Mesenchymal stem cell (in vitro differentiated cells and primary cell): ENCODE data around the gene ENSA.
"Not testable (repeated sequence)": the region's sequence is repeated elsewhere in the genome, so short reads cannot be mapped to it uniquely, and the experiment has no call there.

ENCODE experiments used
- DNase-seq: peaks from one replicate; pipeline ENCODE4 v3.0.0-alpha.2; 2013
- H2AFZ ChIP-seq: one replicate; pipeline ENCODE4 v1.6.1; 2013; ENCODE audit warnings: low read depth, mild to moderate bottlenecking, control low read depth, inconsistent platforms, low read length, moderate library complexity
- H2AK5ac ChIP-seq: 2 replicates; pipeline ENCODE4 v1.6.1; 2013; ENCODE audit warnings: low read length, moderate library complexity, mild to moderate bottlenecking, inconsistent platforms; ENCODE audit not compliant: severe bottlenecking
- H2BK120ac ChIP-seq: one replicate; pipeline ENCODE4 v1.6.1; 2013; ENCODE audit warnings: low read depth, mild to moderate bottlenecking, inconsistent platforms, low read length, moderate library complexity
- H2BK12ac ChIP-seq, 2 experiments: one replicate each; pipeline ENCODE4 v1.6.1; 2013; ENCODE audit warnings: inconsistent platforms in 2 of 2, low read length in 2 of 2, mild to moderate bottlenecking in 2 of 2, moderate library complexity in 2 of 2, control low read depth in 1 of 2
- H2BK15ac ChIP-seq: one replicate; pipeline ENCODE4 v1.6.1; 2013; ENCODE audit warnings: mild to moderate bottlenecking, low read depth, inconsistent platforms; ENCODE audit not compliant: poor library complexity, severe bottlenecking
- H2BK5ac ChIP-seq: 2 replicates; pipeline ENCODE4 v1.6.1; 2013; ENCODE audit warnings: low read depth, mild to moderate bottlenecking, low read length, control low read depth, inconsistent platforms; ENCODE audit not compliant: poor library complexity, severe bottlenecking
- H3K14ac ChIP-seq, 2 experiments: one replicate each; pipeline ENCODE4 v1.6.1; 2013; ENCODE audit warnings: inconsistent platforms in 2 of 2, low read length in 2 of 2, control low read depth in 1 of 2, mild to moderate bottlenecking in 1 of 2, moderate library complexity in 1 of 2
- H3K18ac ChIP-seq, 2 experiments: one replicate each; pipeline ENCODE4 v1.6.1; 2013; ENCODE audit warnings: inconsistent platforms in 2 of 2, low read length in 2 of 2, control low read depth in 1 of 2, low read depth in 1 of 2, mild to moderate bottlenecking in 1 of 2
- H3K23ac ChIP-seq, 2 experiments: one replicate each; pipeline ENCODE4 v1.6.1; 2013; ENCODE audit warnings: inconsistent platforms in 2 of 2, low read length in 2 of 2, mild to moderate bottlenecking in 2 of 2, moderate library complexity in 2 of 2, control low read depth in 1 of 2
- H3K27ac ChIP-seq: 2 replicates; pipeline ENCODE4 v1.5.1; 2013; ENCODE audit warnings: mild to moderate bottlenecking, moderate library complexity, low read length, control low read depth, inconsistent platforms; ENCODE audit not compliant: poor library complexity, severe bottlenecking
- H3K27me3 ChIP-seq, 2 experiments: 2 replicates each; pipeline versions ENCODE4 v1.6.1 to v1.7.0; 2013; ENCODE audit warnings: low read length in 2 of 2, mild to moderate bottlenecking in 2 of 2, moderate library complexity in 2 of 2, control low read depth in 1 of 2, inconsistent platforms in 1 of 2; ENCODE audit not compliant: control insufficient read depth in 1 of 2, insufficient read depth in 1 of 2
- H3K36me3 ChIP-seq, 2 experiments: 2 replicates each; pipeline versions ENCODE4 v1.6.1 to v1.7.0; 2013; ENCODE audit warnings: low read length in 2 of 2, control low read depth in 1 of 2, inconsistent platforms in 1 of 2, low read depth in 1 of 2, mild to moderate bottlenecking in 1 of 2; ENCODE audit not compliant: insufficient read depth in 2 of 2, control insufficient read depth in 1 of 2
- H3K4ac ChIP-seq, 2 experiments: one replicate each; pipeline ENCODE4 v1.6.1; 2013; ENCODE audit warnings: inconsistent platforms in 2 of 2, low read length in 2 of 2, mild to moderate bottlenecking in 2 of 2, moderate library complexity in 2 of 2, control low read depth in 1 of 2, low read depth in 1 of 2
- H3K4me1 ChIP-seq: 2 replicates; pipeline ENCODE4 v1.6.1; 2013; ENCODE audit warnings: low read depth, low read length, control low read depth; ENCODE audit not compliant: control insufficient read depth, insufficient read depth
- H3K4me2 ChIP-seq: 2 replicates; pipeline ENCODE4 v1.6.1; 2013; ENCODE audit warnings: low read length, mild to moderate bottlenecking, inconsistent platforms; ENCODE audit not compliant: poor library complexity, severe bottlenecking
- H3K4me3 ChIP-seq, 2 experiments: 2 replicates each; pipeline versions ENCODE4 v1.5.1 to v1.7.0; 2013; ENCODE audit warnings: low read length in 2 of 2, mild to moderate bottlenecking in 2 of 2, control low read depth in 1 of 2, low read depth in 1 of 2; ENCODE audit not compliant: insufficient read depth in 1 of 2
- H3K79me1 ChIP-seq: replicated peaks from 2 replicates; pipeline ENCODE4 v1.6.1; 2013; ENCODE audit warnings: mild to moderate bottlenecking, control low read depth, low read length, inconsistent platforms; ENCODE audit not compliant: poor library complexity, severe bottlenecking
- H3K9ac ChIP-seq: 2 replicates; pipeline ENCODE4 v1.7.0; 2013; ENCODE audit warnings: mild to moderate bottlenecking, low read length, moderate library complexity
- H3K9me3 ChIP-seq: 2 replicates; pipeline ENCODE4 v1.7.0; 2013; ENCODE audit warnings: mild to moderate bottlenecking, low read length; ENCODE audit not compliant: control insufficient read depth
- H4K8ac ChIP-seq: one replicate; pipeline ENCODE4 v1.6.1; 2013; ENCODE audit warnings: inconsistent platforms, mild to moderate bottlenecking, low read length, moderate library complexity
- H4K91ac ChIP-seq: one replicate; pipeline ENCODE4 v1.6.1; 2013; ENCODE audit warnings: mild to moderate bottlenecking, low read length, inconsistent platforms
- WGBS: methylation state at CpG from one replicate; pipeline ENCODE4 v1.1.7; 2013; ENCODE audit warnings: mixed read lengths; 5-methylcytosine and 5-hydroxymethylcytosine counted together

Gene ENSA

GRCh38 chr1:150662811-150663210, 33.4 kb upstream of the ENSA start:
- DNase-seq, result no peak
- Histone ChIP-seq H2AFZ (no peak overlapping the region), H2BK5ac (no peak overlapping the region), H3K4me1 (no peaks in the 10 kb centered on the region), H3K14ac (no peak overlapping the region), H2BK120ac (no peak overlapping the region), H3K27me3 (no peaks in the 10 kb centered on the region), H3K79me1 (peaks cover 1% of the 10 kb centered on the region), H2AK5ac (no peak overlapping the region), H3K27ac (no peak overlapping the region), H3K9me3 (no peaks in the 10 kb centered on the region), H3K23ac (no peak overlapping the region), H2BK12ac (no peak overlapping the region), H4K8ac (no peak overlapping the region), H4K91ac (no peak overlapping the region), H3K4me2 (no peak overlapping the region), H2BK15ac (no peak overlapping the region), H3K4me3 (no peak overlapping the region), H3K18ac (no peak overlapping the region), H3K36me3 (peaks cover 4 to 37% of the 10 kb centered on the region in 2 experiments), H3K9ac (no peak overlapping the region), H3K4ac (no peak overlapping the region)
- 98% methylated on average over 9 of the region's 9 CpGs for WGBS

GRCh38 chr1:150661156-150661555, 31.7 kb upstream of the ENSA start:
- peaks cover 1% of the 10 kb centered on the region for H3K79me1 ChIP-seq
- no peak overlapping the region for H2BK15ac ChIP-seq
- no peak overlapping the region for H2BK120ac ChIP-seq
- H3K4me1 ChIP-seq, result no peaks in the 10 kb centered on the region
- peaks cover 4 to 37% of the 10 kb centered on the region in 2 experiments for H3K36me3 ChIP-seq
- 98% methylated on average over 3 of the region's 5 CpGs for WGBS
- no peak overlapping the region for H3K4me2 ChIP-seq
- H4K8ac ChIP-seq, result no peak overlapping the region
- no peak overlapping the region for H3K14ac ChIP-seq
- no peak overlapping the region for H3K4ac ChIP-seq
- H2AFZ ChIP-seq, result no peak overlapping the region
- no peak overlapping the region for H2BK12ac ChIP-seq
- no peak overlapping the region for H4K91ac ChIP-seq
- no peaks in the 10 kb centered on the region for H3K27me3 ChIP-seq
- H3K27ac ChIP-seq, result no peak overlapping the region
- H3K23ac ChIP-seq, result no peak overlapping the region
- H3K4me3 ChIP-seq, result no peak overlapping the region
- DNase-seq, result no peak
- H3K18ac ChIP-seq, result no peak overlapping the region
- H2AK5ac ChIP-seq, result no peak overlapping the region
- no peak overlapping the region for H2BK5ac ChIP-seq
- H3K9ac ChIP-seq, result no peak overlapping the region
- H3K9me3 ChIP-seq, result no peaks in the 10 kb centered on the region

GRCh38 chr1:150660584-150660983, 31.2 kb upstream of the ENSA start:
- no peak overlapping the region for H3K4me2 ChIP-seq
- H2AK5ac ChIP-seq, result no peak overlapping the region
- no peak overlapping the region for H3K4me3 ChIP-seq
- H2BK12ac ChIP-seq, result no peak overlapping the region
- H3K18ac ChIP-seq, result no peak overlapping the region
- no peak overlapping the region for H3K14ac ChIP-seq
- H2BK15ac ChIP-seq, result no peak overlapping the region
- no peak overlapping the region for H3K4ac ChIP-seq
- no peak overlapping the region for H4K91ac ChIP-seq
- DNase-seq, result no peak
- no peaks in the 10 kb centered on the region for H3K9me3 ChIP-seq
- no peak overlapping the region for H3K23ac ChIP-seq
- H3K27me3 ChIP-seq, result no peaks in the 10 kb centered on the region
- H3K9ac ChIP-seq, result no peak overlapping the region
- no peaks in the 10 kb centered on the region for H3K4me1 ChIP-seq
- H3K27ac ChIP-seq, result no peak overlapping the region
- no peak overlapping the region for H2AFZ ChIP-seq
- H3K79me1 ChIP-seq, result peaks cover 1% of the 10 kb centered on the region
- no peak overlapping the region for H2BK120ac ChIP-seq
- 100% methylated on average over 3 of the region's 4 CpGs for WGBS
- H4K8ac ChIP-seq, result no peak overlapping the region
- peaks cover 4 to 37% of the 10 kb centered on the region in 2 experiments for H3K36me3 ChIP-seq
- no peak overlapping the region for H2BK5ac ChIP-seq

- not testable (repeated sequence) for H3K27ac ChIP-seq, H2AK5ac ChIP-seq, H2BK12ac ChIP-seq, H3K4me3 ChIP-seq, H3K4me1 ChIP-seq, DNase-seq, H3K79me1 ChIP-seq, H2BK15ac ChIP-seq, H2AFZ ChIP-seq, H3K18ac ChIP-seq, H2BK120ac ChIP-seq, H3K4me2 ChIP-seq, H3K4ac ChIP-seq, H4K91ac ChIP-seq, H3K9me3 ChIP-seq, H2BK5ac ChIP-seq, H3K27me3 ChIP-seq, H3K14ac ChIP-seq, H3K9ac ChIP-seq, H3K23ac ChIP-seq, H4K8ac ChIP-seq
- H3K36me3 ChIP-seq, result peaks cover 9 to 27% of the 10 kb centered on the region in 2 experiments
- WGBS, result 98% methylated on average over 3 of the region's 4 CpGs
Measured at GRCh38 chr1:150657064-150657463, 27.7 kb upstream of the ENSA start.
